Measurements from ENCODE around the gene GSTO2.

Gene GSTO2

DNA sequence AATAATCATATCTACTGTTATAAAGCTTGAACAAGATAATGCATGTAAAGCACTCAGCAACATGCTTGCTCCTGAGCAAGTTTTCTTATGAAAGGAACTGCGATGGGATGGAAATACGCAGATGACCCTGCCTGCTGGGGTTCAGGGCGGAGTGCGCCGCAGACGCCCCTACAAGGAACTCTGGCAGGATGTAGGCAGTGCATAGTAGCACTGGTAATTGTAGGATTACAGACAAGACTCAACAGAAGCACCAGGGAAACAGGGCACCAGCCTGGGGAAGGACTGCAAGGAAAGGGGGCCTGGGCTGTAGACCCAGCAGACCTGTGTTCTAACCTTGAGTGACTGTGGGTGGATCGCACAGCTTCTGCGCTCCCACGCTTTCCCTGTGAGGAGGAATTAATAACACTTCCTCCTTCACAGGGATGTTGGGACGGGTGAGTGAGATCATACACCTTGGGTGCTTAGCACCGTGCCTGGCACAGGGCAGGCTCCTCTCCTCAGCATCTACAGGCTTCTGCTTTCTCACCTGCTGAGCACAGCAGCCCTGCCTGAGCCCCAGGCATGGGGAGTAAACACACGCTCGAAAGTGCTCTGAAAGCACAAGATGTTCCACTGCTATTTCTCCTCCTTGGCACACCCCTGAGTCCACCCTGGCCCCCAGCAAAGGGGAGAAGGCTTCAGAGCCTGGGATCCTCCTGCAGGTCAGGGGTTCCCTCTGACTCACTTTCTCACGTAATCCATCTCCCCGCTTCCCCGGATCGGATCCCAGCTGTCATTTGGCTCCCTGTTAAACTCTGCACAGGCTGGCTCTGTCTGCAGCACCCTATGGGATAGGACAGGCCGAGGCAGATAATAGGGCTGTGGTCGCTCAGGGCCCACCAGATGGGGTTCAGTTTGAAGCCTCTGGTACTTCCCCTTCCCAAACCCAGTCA, 50.1 kb downstream of the GSTO2 start:
- H3K36me3 ChIP-seq (ENCODE audit: insufficient read depth, low read length), result peaks cover 21% of the 10 kb centered on the region; the same call in 1 of the 2 replicates
- peak overlapping the region; percentile 80 for H3K27ac ChIP-seq (ENCODE audit: low read depth, low read length)
- H3K79me2 ChIP-seq (ENCODE audit: control insufficient read depth, insufficient read depth, low read length, unreplicated experiment), result peaks cover 100% of the 10 kb centered on the region

DNA sequence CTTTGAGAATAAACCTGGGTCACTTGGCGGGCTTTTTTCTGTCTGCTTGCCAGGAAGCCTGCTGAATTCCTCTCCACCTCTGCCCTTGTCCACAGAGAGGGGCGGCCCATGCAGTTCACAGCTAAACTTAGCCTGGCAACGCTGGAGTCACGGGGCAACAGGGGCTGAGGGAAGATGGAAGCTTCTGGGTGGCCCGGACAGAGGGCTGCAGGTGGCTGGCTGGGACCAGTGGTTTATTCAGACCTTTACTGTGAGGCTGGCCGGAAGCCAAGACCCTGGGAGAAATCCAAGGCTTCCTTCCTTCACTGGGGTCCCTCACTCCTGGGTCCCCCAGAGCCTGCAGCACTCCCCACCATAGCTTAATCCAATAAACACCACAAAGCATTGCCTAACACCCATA, 52.2 kb downstream of the GSTO2 start:
- Histone ChIP-seq H3K4me1 (ENCODE audit: control insufficient read depth, insufficient read depth, low read length, unreplicated experiment) (peaks cover 90% of the 10 kb centered on the region), H3K79me2 (ENCODE audit: control insufficient read depth, insufficient read depth, low read length, unreplicated experiment) (peaks cover 100% of the 10 kb centered on the region), H3K27me3 (ENCODE audit: insufficient read depth, low read length) (no peaks in the 10 kb centered on the region), H3K36me3 (ENCODE audit: insufficient read depth, low read length) (peaks cover 14% of the 10 kb centered on the region; the same call in 1 of the 2 replicates), H3K27ac (ENCODE audit: low read depth, low read length) (peak overlapping the region; percentile 80), H2AFZ (ENCODE audit: low read length, unreplicated experiment) (no peak overlapping the region), H3K4me3 (ENCODE audit: low read depth, low read length) (no peak overlapping the region)

More for the DNA sequence above, 50.1 kb downstream of the GSTO2 start:
- Histone ChIP-seq H3K4me1 (ENCODE audit: control insufficient read depth, insufficient read depth, low read length, unreplicated experiment) (peaks cover 80% of the 10 kb centered on the region), H3K27me3 (ENCODE audit: insufficient read depth, low read length) (no peaks in the 10 kb centered on the region), H3K4me3 (ENCODE audit: low read depth, low read length) (0 out of 2 replicates have a peak overlapping the region, but pooled peaks have one; percentile 1), H2AFZ (ENCODE audit: low read length, unreplicated experiment) (no peak overlapping the region)

DNA sequence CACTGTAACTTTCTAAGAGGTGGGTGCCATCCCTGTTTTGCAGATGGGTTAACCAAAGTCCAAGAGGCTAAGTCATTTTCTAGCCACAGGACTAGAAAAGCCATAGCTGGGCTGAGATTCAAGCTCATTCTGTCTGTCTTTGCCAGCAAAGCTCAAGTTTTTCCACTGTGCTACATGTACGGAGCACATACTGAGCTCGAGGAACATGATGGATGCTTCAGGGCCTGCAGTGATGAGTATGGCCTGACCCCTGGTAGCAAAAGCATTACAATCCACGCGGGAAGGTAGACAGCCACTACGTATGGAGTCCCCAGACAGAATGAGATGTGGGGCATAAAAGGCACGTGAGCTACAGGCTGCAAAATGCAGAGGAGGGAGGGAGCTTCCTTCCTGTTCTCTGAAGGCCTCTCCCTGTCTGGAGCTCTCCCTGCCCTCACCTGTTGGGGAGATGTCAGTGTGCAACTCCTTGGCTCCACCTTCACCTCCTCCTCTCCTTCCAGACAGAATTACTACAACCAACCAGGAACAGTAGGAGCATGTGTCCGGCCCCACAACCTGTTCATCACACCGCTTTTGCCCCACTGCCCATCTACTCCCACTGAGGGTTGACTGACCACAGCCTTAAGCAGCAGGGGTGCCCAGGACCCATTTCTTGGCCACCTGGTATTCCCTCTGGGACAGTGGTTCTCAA, 52.9 kb downstream of the GSTO2 start:
- H3K79me2 ChIP-seq (ENCODE audit: control insufficient read depth, insufficient read depth, low read length, unreplicated experiment), result peaks cover 100% of the 10 kb centered on the region
- H3K36me3 ChIP-seq (ENCODE audit: insufficient read depth, low read length), result peaks cover 12% of the 10 kb centered on the region; the same call in 1 of the 2 replicates

DNA sequence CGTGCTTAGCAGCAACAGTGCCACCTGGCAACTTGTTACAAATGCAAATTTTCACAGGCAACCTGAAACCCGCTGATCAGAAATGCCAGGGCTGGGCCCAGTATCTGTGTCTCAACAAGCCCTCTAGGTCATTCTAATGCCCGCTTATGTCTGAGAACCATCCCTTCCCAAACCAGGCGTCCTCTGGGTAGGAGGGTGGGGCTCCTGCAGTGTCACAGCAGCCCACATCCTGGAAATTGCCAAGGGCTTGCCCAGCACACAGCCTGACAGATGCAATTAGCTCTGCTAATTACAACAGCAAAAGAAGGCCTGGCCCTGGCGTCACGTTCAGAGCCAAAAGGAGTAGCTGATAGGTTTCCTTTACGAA, 53.4 kb downstream of the GSTO2 start:
- H3K36me3 ChIP-seq (ENCODE audit: insufficient read depth, low read length), result peaks cover 12% of the 10 kb centered on the region; the same call in 1 of the 2 replicates
- H2AFZ ChIP-seq (ENCODE audit: low read length, unreplicated experiment), result no peak overlapping the region
- peak overlapping the region; percentile 80; the same call in 1 of the 2 replicates for H3K27ac ChIP-seq (ENCODE audit: low read depth, low read length)
- no peaks in the 10 kb centered on the region for H3K27me3 ChIP-seq (ENCODE audit: insufficient read depth, low read length)
- H3K4me3 ChIP-seq (ENCODE audit: low read depth, low read length), result no peak overlapping the region
- H3K4me1 ChIP-seq (ENCODE audit: control insufficient read depth, insufficient read depth, low read length, unreplicated experiment), result peaks cover 90% of the 10 kb centered on the region
- peaks cover 100% of the 10 kb centered on the region for H3K79me2 ChIP-seq (ENCODE audit: control insufficient read depth, insufficient read depth, low read length, unreplicated experiment)

More for the DNA sequence above, 52.9 kb downstream of the GSTO2 start:
- no peak overlapping the region for H3K4me3 ChIP-seq (ENCODE audit: low read depth, low read length)
- H3K27ac ChIP-seq (ENCODE audit: low read depth, low read length), result peak overlapping the region; percentile 80; the same call in 1 of the 2 replicates
- no peaks in the 10 kb centered on the region for H3K27me3 ChIP-seq (ENCODE audit: insufficient read depth, low read length)
- no peak overlapping the region for H2AFZ ChIP-seq (ENCODE audit: low read length, unreplicated experiment)
- H3K4me1 ChIP-seq (ENCODE audit: control insufficient read depth, insufficient read depth, low read length, unreplicated experiment), result peaks cover 90% of the 10 kb centered on the region

DNA sequence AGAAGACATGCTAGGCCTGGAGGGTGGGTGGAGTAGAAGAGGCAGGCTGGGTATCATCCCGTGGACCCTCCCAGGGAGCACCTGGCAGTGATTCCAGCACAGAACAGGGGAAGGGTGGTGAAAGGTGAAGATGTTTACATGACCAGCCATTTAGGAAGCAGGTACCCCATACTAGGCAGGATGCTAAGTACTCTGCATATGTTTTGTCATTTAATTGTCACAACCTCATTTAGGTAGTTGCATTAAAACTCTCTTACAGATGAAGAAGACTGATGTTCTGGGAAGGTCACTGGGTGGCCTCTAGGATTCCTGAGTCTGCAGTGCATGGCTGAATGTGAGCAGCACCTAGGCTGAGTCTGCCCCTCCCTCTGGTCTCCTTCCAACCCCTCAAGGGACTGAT, 54.1 kb downstream of the GSTO2 start:
- peaks cover 90% of the 10 kb centered on the region for H3K4me1 ChIP-seq (ENCODE audit: control insufficient read depth, insufficient read depth, low read length, unreplicated experiment)
- H3K27me3 ChIP-seq (ENCODE audit: insufficient read depth, low read length), result no peaks in the 10 kb centered on the region
- peaks cover 12% of the 10 kb centered on the region; the same call in 1 of the 2 replicates for H3K36me3 ChIP-seq (ENCODE audit: insufficient read depth, low read length)
- peak overlapping the region; percentile 20; the same call in 1 of the 2 replicates for H3K27ac ChIP-seq (ENCODE audit: low read depth, low read length)
- peaks cover 100% of the 10 kb centered on the region for H3K79me2 ChIP-seq (ENCODE audit: control insufficient read depth, insufficient read depth, low read length, unreplicated experiment)
- H2AFZ ChIP-seq (ENCODE audit: low read length, unreplicated experiment), result no peak overlapping the region
- no peak overlapping the region for H3K4me3 ChIP-seq (ENCODE audit: low read depth, low read length)

DNA sequence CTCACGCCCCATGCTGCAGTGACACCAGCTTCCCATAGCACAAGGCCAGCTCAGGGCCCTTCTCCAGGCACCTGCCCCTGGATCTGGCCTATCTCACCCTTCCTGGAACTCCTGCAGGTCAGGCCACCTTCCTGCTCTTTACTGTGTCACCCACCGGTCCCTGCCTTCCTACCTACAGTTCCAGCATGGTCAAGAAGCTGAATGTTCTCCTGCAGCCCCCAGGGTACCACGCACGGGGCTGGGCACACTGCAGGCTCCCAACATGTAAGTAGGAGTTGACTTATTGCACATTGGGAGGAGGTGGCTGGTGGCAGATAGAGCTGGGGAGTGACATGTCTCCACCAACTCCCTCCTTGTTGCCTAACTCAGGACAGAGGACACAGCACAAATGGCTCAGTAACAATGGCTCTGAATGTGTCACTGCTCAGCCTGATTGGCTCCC, 54.8 kb downstream of the GSTO2 start:
- H2AFZ ChIP-seq (ENCODE audit: low read length, unreplicated experiment), result no peak overlapping the region
- no peak overlapping the region for H3K4me3 ChIP-seq (ENCODE audit: low read depth, low read length)
- no peak overlapping the region; the same call in 1 of the 2 replicates for H3K27ac ChIP-seq (ENCODE audit: low read depth, low read length)
- peaks cover 6% of the 10 kb centered on the region; the same call in 1 of the 2 replicates for H3K36me3 ChIP-seq (ENCODE audit: insufficient read depth, low read length)
- no peaks in the 10 kb centered on the region for H3K27me3 ChIP-seq (ENCODE audit: insufficient read depth, low read length)
- peaks cover 100% of the 10 kb centered on the region for H3K79me2 ChIP-seq (ENCODE audit: control insufficient read depth, insufficient read depth, low read length, unreplicated experiment)
- peaks cover 90% of the 10 kb centered on the region for H3K4me1 ChIP-seq (ENCODE audit: control insufficient read depth, insufficient read depth, low read length, unreplicated experiment)

DNA sequence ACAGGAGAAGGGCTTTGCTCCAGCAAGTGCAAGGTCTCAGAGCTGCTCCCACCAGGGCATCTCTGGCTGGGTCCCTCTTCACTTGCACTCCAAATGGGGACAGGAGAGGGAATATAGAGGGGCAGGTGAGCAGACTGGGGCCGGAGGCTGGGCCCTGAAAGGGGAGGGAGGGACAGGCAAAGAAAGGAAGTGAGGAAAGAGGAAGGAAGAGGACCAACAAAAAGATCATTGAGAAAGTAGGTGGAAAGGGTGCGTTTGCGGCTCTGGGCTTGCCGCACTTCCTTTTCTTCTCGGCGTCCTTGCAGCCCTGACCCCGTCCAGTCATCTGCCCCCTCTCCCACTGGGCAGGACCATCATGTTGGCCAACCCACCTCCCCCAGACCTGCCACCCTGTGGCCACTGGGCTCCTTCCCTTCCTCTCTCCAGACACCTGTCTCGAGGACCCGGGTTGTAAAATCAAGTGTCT, 55.3 kb downstream of the GSTO2 start:
- no peak overlapping the region for H3K27ac ChIP-seq (ENCODE audit: low read depth, low read length)
- peaks cover 88% of the 10 kb centered on the region for H3K4me1 ChIP-seq (ENCODE audit: control insufficient read depth, insufficient read depth, low read length, unreplicated experiment)
- H2AFZ ChIP-seq (ENCODE audit: low read length, unreplicated experiment), result no peak overlapping the region

DNA sequence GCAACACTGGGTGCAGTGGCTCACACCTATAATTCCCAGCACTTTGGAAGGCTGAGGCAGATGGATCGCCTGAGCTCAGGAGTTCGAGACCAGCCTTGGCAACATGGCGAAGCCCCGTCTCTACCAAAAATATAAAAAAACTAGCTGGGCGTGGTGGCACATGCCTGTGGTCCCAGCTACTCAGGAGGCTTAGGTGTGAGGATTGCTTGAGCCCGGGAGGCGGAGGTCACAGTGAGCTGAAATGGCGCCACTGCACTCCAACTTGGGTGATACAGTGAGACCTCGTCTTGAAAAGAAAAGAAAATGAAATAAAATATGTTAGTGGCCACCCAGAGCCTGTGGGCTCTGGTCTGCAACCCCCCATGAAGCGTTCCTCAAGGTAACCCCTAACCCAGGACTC, 55.9 kb downstream of the GSTO2 start:
- Histone ChIP-seq H3K36me3 (ENCODE audit: insufficient read depth, low read length) (peaks cover 5% of the 10 kb centered on the region; the same call in 1 of the 2 replicates), H3K79me2 (ENCODE audit: control insufficient read depth, insufficient read depth, low read length, unreplicated experiment) (peaks cover 91% of the 10 kb centered on the region), H3K27me3 (ENCODE audit: insufficient read depth, low read length) (no peaks in the 10 kb centered on the region), H3K4me3 (ENCODE audit: low read depth, low read length) (no peak overlapping the region), H3K27ac (ENCODE audit: low read depth, low read length) (peak overlapping the region; percentile 100; the same call in 1 of the 2 replicates), H2AFZ (ENCODE audit: low read length, unreplicated experiment) (no peak overlapping the region), H3K4me1 (ENCODE audit: control insufficient read depth, insufficient read depth, low read length, unreplicated experiment) (peaks cover 88% of the 10 kb centered on the region)

More for the DNA sequence above, 55.3 kb downstream of the GSTO2 start:
- Histone ChIP-seq H3K27me3 (ENCODE audit: insufficient read depth, low read length) (no peaks in the 10 kb centered on the region), H3K4me3 (ENCODE audit: low read depth, low read length) (no peak overlapping the region), H3K36me3 (ENCODE audit: insufficient read depth, low read length) (peaks cover 5% of the 10 kb centered on the region; the same call in 1 of the 2 replicates), H3K79me2 (ENCODE audit: control insufficient read depth, insufficient read depth, low read length, unreplicated experiment) (peaks cover 98% of the 10 kb centered on the region)

DNA sequence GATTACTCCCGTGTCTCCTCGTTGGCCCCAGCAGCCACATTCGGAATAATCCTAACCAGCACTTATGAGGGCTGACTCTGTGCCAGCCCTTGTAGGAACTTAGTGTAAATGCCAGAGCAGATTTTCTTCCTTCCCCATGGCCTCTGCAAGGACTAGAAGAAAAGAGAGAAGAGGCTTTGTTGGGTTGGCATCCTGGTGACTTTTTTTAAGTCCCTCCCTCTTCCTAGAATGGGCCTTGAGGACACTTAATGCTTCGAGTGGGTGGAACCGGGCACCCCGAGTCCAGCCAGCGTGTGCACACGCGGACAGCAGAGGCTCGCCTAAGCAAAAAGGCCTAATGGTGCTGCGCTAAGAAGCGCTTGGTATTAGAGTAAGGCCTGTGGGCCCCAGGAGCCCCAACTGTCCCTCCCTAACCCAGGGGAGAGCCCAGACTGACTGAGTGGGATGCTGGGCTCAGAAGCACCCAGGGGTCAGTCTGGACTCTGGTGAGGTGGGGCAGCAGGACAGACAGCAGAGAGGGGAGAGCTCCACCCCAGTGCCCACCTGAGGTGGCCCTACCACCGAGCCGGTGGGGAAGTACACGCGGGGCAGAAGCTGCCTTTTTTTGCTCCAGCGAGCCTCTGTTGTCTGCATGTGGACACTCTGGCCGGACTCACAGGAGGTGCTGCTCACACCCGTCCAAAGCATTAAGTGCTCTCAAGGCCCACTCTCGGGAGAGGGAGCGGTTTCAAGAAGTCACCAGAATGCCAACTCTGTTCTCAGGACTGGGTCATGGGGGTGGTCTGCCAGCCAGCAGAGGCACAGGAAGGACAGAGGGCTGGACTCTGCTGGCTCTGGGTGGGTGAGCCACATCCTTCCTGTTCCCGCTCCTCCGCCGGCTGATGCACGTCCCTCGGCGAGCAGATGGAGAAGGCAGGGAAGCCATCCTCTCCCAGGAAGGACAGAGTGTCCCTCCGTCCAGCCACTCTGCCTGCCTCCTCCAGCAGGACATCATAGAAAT, 56.8 kb downstream of the GSTO2 start:
- Histone ChIP-seq H3K27me3 (ENCODE audit: insufficient read depth, low read length) (no peaks in the 10 kb centered on the region), H3K79me2 (ENCODE audit: control insufficient read depth, insufficient read depth, low read length, unreplicated experiment) (peaks cover 86% of the 10 kb centered on the region), H2AFZ (ENCODE audit: low read length, unreplicated experiment) (no peak overlapping the region), H3K36me3 (ENCODE audit: insufficient read depth, low read length) (peaks cover 5% of the 10 kb centered on the region; the same call in 1 of the 2 replicates), H3K4me1 (ENCODE audit: control insufficient read depth, insufficient read depth, low read length, unreplicated experiment) (peaks cover 88% of the 10 kb centered on the region), H3K27ac (ENCODE audit: low read depth, low read length) (peak overlapping the region; percentile 100), H3K4me3 (ENCODE audit: low read depth, low read length) (no peak overlapping the region)

Data from ACC112 (cell line).